Upper lobe of left lung (tissue), 6 donors: ENCODE data around the gene ST6GALNAC3. TPM values are rescaled to one million over a fixed set of nuclear protein-coding genes. Genes with fewer than 3 reads are reported as not detected.
"Not testable (repeated sequence)": the region's sequence is repeated elsewhere in the genome, so short reads cannot be mapped to it uniquely, and the experiment has no call there.

Experiments used
- ATAC-seq, 2 donors: fragments of 200-7000 bp; cut with Tn5 transposase; one replicate each; pipeline ENCODE4 v1.9.1; 2022; ENCODE audit warnings: mild to moderate bottlenecking in 2 of 2, moderate library complexity in 2 of 2; ENCODE audit not compliant: low FRiP score in 2 of 2
- DNase-seq, 2 donors: peaks; one replicate each; pipeline ENCODE4 v3.0.0-alpha.2; 2019 to 2020
- H3K27ac ChIP-seq, 4 donors: fragments of 200-600 bp; sonication (generic); one replicate each; pipeline ENCODE4 v1.5.1; 2016 to 2019
- H3K27me3 ChIP-seq, 4 donors: fragments of 200-600 bp; sonication (generic); one replicate each; pipeline ENCODE4 v1.5.1; 2017 to 2019
- H3K36me3 ChIP-seq, 4 donors: fragments of 200-600 bp; sonication (generic); one replicate each; pipeline ENCODE4 v1.5.1; 2016 to 2019
- H3K4me1 ChIP-seq, 4 donors: fragments of 200-600 bp; sonication (generic); one replicate each; pipeline ENCODE4 v1.5.1; 2018 to 2019
- H3K4me3 ChIP-seq, 4 donors: fragments of 200-600 bp; sonication (generic); one replicate each; pipeline ENCODE4 v1.5.1; 2017 to 2019; ENCODE audit warnings: mild to moderate bottlenecking in 2 of 4, moderate library complexity in 1 of 4
- H3K9me3 ChIP-seq, 4 donors: fragments of 200-600 bp; sonication (generic); one replicate each; pipeline ENCODE4 v1.5.1; 2018 to 2019
- CTCF ChIP-seq, 6 experiments: fragments of 450-650 bp in 4 of 6; fragments of 200-600 bp in 2 of 6; sonication (generic) in 2 of 6; IDR thresholded peaks; one replicate each; pipeline ENCODE4 v1.5.1; 2016 to 2019; ENCODE audit warnings: antibody characterized with exemption in 6 of 6
- EP300 ChIP-seq, 4 donors: sonication (generic); formaldehyde crosslinking; IDR thresholded peaks; one replicate each; pipeline ENCODE4 v1.5.1; 2017; ENCODE audit warnings: antibody characterized with exemption in 4 of 4, control low read depth in 2 of 4
- POLR2A ChIP-seq, 4 donors: fragments of 450-650 bp; IDR thresholded peaks; one replicate each; pipeline ENCODE4 v1.5.1; 2016 to 2017; ENCODE audit warnings: antibody characterized with exemption in 4 of 4, mild to moderate bottlenecking in 2 of 4
- POLR2AphosphoS5 ChIP-seq, 2 donors: sonication (generic); formaldehyde crosslinking; IDR thresholded peaks; one replicate each; pipeline ENCODE4 v1.5.1; 2017; ENCODE audit warnings: antibody characterized with exemption in 2 of 2
- WGBS, 2 donors: methylation state at CpG; one replicate each; pipeline ENCODE4 v1.1.5; 2017 to 2018; 5-methylcytosine and 5-hydroxymethylcytosine counted together
- total RNA-seq, 6 donors: library from RNA; depleted of rRNA in 4 of 6; stranded (reverse); fragments of >200 nt in 4 of 6; gene quantifications; one replicate each; pipeline versions ENCODE4 v1.1.0 to v1.2.1, GENCODE V29; 2016 to 2021
- donor health status: DM: no; HTN: no; CAD: no; lungs with moderate emphysema.
- donor health status: DM: no; HTN: yes; CAD: no; lungs with severe emphysema.

ST6GALNAC3 gene
- total RNA-seq, 6 donors from 2014 or later = 5.8 to 13.1 (median 11.3) TPM

GRCh38 chr1:76640092-76640491 is 565.5 kb downstream of the ST6GALNAC3 start:
- no peak overlapping the region for H3K4me3 ChIP-seq
- DNase-seq (no peak), ATAC-seq (no peak)
- no peaks in the 10 kb centered on the region for H3K4me1 ChIP-seq
- no peaks in the 10 kb centered on the region for H3K27me3 ChIP-seq
- TF ChIP-seq CTCF (IDR thresholded peaks at IDR 0.05) (no peak), POLR2AphosphoS5 (IDR thresholded peaks at IDR 0.05) (no peak), POLR2A (IDR thresholded peaks at IDR 0.05) (no peak), EP300 (IDR thresholded peaks at IDR 0.05) (no peak)
- no peaks in the 10 kb centered on the region for H3K36me3 ChIP-seq
- H3K27ac ChIP-seq = no peak overlapping the region
- H3K9me3 ChIP-seq = no peaks in the 10 kb centered on the region

- H3K36me3 ChIP-seq = no peaks in the 10 kb centered on the region
- no peak overlapping the region for H3K4me3 ChIP-seq
- no peaks in the 10 kb centered on the region for H3K27me3 ChIP-seq
- H3K27ac ChIP-seq = no peak overlapping the region
- ATAC-seq = no peak
- no peaks in the 10 kb centered on the region for H3K9me3 ChIP-seq
- no peak for DNase-seq
- TF ChIP-seq CTCF (IDR thresholded peaks at IDR 0.05) = no peak
- TF ChIP-seq POLR2AphosphoS5 (IDR thresholded peaks at IDR 0.05) = no peak
- no peak for TF ChIP-seq EP300 (IDR thresholded peaks at IDR 0.05)
- TF ChIP-seq POLR2A (IDR thresholded peaks at IDR 0.05) = no peak
- H3K4me1 ChIP-seq = no peaks in the 10 kb centered on the region
Measured at GRCh38 chr1:76640723-76641122, 566.2 kb downstream of the ST6GALNAC3 start.

GRCh38 chr1:76644139-76644538 is 569.6 kb downstream of the ST6GALNAC3 start:
- ATAC-seq (no peak), DNase-seq (no peak)
- no peaks in the 10 kb centered on the region for H3K27me3 ChIP-seq
- H3K4me3 ChIP-seq = no peak overlapping the region
- WGBS, 2 donors = 70 to 87% methylated on average over 5 of the region's 5 CpGs
- H3K9me3 ChIP-seq = no peaks in the 10 kb centered on the region
- no peak overlapping the region for H3K27ac ChIP-seq
- H3K36me3 ChIP-seq = no peaks in the 10 kb centered on the region
- TF ChIP-seq EP300 (IDR thresholded peaks at IDR 0.05) (no peak), CTCF (IDR thresholded peaks at IDR 0.05) (no peak), POLR2AphosphoS5 (IDR thresholded peaks at IDR 0.05) (no peak), POLR2A (IDR thresholded peaks at IDR 0.05) (no peak)
- H3K4me1 ChIP-seq = no peaks in the 10 kb centered on the region

GRCh38 chr1:76652860-76653259 is 578.3 kb downstream of the ST6GALNAC3 start:
- H3K4me3 ChIP-seq, H3K36me3 ChIP-seq, H3K27me3 ChIP-seq, H3K27ac ChIP-seq, ATAC-seq, DNase-seq, H3K4me1 ChIP-seq: not testable (repeated sequence)
- WGBS, 2 donors = 82 to 94% methylated on average over 5 of the region's 5 CpGs
- peaks cover 5 to 14% (median 9%) of the 10 kb centered on the region in 4 donors for H3K9me3 ChIP-seq

- TF ChIP-seq POLR2A (IDR thresholded peaks at IDR 0.05) = no peak
- TF ChIP-seq EP300 (IDR thresholded peaks at IDR 0.05) = no peak
- no peak for TF ChIP-seq POLR2AphosphoS5 (IDR thresholded peaks at IDR 0.05)
- TF ChIP-seq CTCF (IDR thresholded peaks at IDR 0.05) = no peak
- no peak for DNase-seq
- H3K4me3 ChIP-seq = no peak overlapping the region
- no peaks in the 10 kb centered on the region for H3K36me3 ChIP-seq
- no peak for ATAC-seq
- no peak overlapping the region for H3K27ac ChIP-seq
- whole genome bisulfite sequencing, 2 donors = 81 to 92% methylated on average over 2 of the region's 2 CpGs
- H3K4me1 ChIP-seq = no peaks in the 10 kb centered on the region
- no peaks in the 10 kb centered on the region for H3K27me3 ChIP-seq
- H3K9me3 ChIP-seq = peaks cover 0 to 6% (median 0%) of the 10 kb centered on the region in 4 donors
Measured at GRCh38 chr1:76657623-76658022, 583.1 kb downstream of the ST6GALNAC3 start.
